ENCODE results near the gene SEC61B. TPM values are rescaled to one million over a fixed set of nuclear protein-coding genes. Genes with fewer than 3 reads are reported as not detected.

Gene SEC61B
- 100 to 1,000 TPM; 122 to 124 TPM for total RNA-seq

DNA sequence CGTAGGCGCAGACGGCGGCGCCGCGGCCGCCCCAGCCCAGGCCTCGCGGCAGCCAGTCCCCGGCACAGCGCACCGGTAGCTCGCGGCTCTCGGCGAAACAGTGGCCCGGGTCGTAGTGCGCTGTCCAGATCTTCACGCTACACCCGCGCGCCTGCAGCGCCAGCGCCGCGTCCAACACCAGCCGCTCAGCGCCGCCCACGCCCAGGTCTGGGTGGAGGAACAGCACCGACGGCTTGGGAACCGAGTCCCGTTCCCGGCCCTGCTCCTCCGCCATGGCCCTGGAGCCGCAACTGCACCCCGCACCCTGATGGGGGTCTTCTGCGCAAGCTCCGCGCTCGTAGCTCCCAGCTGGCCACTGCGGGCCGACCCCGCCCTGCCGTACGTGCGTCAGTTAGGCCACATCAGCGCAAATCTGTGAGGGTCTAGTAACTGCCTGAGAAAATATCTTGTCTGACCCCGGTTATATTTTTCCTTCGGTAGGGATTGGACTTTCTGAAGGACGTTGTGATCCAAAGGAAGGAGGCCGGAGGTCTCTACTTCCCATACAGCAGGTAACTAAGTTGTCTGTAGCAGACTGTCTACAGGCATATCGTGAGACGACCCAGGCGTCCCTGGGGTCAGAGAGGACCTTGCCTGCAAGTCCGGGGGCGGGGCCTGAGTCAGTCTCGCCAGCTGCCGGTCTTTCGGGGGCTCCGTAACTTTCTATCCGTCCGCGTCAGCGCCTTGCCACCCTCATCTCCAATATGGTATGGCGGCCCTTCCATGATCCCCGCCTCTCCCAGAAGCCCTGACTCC, at the start of gene SEC61B, which contains the start of gene ALG2:
SEC61B (plus strand) TSS at position 662 of the 795 bp plus-strand sequence; CDS start at position 744, 82 bp downstream.
ALG2 (minus strand) TSS at position 322 of the 795 bp plus-strand sequence; CDS start at position 274, 48 bp downstream.
- ChIA-PET CTCF (interaction anchor here (0.6 to 3.9 kb wide), 12 partner anchors 10 to 603 kb away, joined by 3 to 54 read pairs (median 3); no protein-coding TSS in a partner anchor), POLR2A (interaction anchor here (0.6 to 2.6 kb wide), 11 partner anchors 10 to 1594 kb away, joined by 3 to 16 read pairs (median 4); no protein-coding TSS in a partner anchor)
- peaks cover 57% of the 10 kb centered on the region for H3K4me1 Mint-ChIP-seq (ENCODE audit: low read depth)
- peak within 1 kb of the TSS; percentile 97 for H3K4me3 Mint-ChIP-seq
- H3K9me3 Mint-ChIP-seq (ENCODE audit: insufficient read depth): no peaks in the 10 kb centered on the region
- peaks cover 49% of the 10 kb centered on the region for H3K36me3 Mint-ChIP-seq (ENCODE audit: low read depth)
- DNase-seq (peak; percentile 97), ATAC-seq (peak; percentile 91)
- H3K27ac Mint-ChIP-seq: peak within 1 kb of the TSS; percentile 99
- no peaks in the 10 kb centered on the region for H3K27me3 Mint-ChIP-seq (ENCODE audit: low read depth)

DNA sequence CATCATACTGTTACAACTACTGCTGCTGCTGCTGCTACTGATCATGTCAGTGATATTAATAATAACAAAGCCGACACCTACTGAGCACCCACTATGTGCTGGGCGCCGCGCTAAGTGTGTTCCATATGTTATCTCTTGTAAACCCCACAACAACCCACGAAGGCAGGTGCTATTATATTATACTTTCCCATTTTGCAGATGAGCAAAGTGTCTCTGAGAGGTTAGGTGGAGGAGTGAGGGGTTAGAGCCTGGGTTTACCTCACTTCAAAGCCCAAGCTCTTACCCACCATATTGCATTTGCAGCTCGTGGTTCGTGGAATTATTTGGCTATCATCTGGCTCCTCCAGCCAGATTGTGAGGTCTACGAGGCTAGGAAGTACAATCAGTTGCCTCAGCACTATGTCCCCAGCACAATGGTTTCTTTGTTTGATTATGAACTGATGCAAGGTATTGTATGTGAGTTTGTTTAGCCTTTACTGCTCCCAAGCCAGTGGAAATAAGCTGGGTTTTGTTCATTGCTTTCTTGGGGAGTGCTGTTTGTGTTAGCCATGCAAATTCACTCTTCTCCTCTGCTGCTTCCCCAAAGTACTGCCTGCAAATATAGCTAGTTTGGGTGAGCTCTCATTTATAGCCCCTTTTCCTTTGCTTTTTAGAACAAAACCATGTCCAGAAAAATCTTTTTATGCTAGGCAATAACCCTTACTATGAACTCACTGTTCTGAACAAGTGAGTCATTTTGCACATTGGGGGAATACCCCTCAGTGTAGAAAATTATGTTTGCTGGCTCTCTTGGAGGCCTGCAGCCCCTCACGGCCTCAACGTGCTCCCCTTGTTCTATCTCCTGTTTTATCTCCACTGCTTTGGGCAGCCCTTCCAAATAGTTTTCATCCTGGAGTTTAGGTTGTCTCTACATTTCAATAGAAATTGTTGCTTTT, 48.2 kb upstream of the SEC61B start:
- DNase-seq: peak; percentile 16
- ATAC-seq: no peak
- ChIA-PET CTCF (interaction anchor here (1.0 to 3.2 kb wide), 5 partner anchors 9 to 58 kb away, joined by 3 to 28 read pairs (median 10); no protein-coding TSS in a partner anchor), POLR2A (no interaction called here)
- Mint-ChIP-seq H3K27ac (no peak overlapping the region), H3K9me3 (ENCODE audit: insufficient read depth) (no peaks in the 10 kb centered on the region), H3K27me3 (ENCODE audit: low read depth) (no peaks in the 10 kb centered on the region), H3K36me3 (ENCODE audit: low read depth) (no peaks in the 10 kb centered on the region), H3K4me1 (ENCODE audit: low read depth) (peaks cover 8% of the 10 kb centered on the region), H3K4me3 (no peak overlapping the region)

GRCh38 chr9:99176527-99177013, 45.5 kb upstream of the SEC61B start:
- CTCF ChIA-PET: interaction anchor here (1.7 to 2.4 kb wide), 3 partner anchors 8 to 1148 kb away, joined by 4 to 11 read pairs (median 4); no protein-coding TSS in a partner anchor
- Mint-ChIP-seq H3K4me1 (ENCODE audit: low read depth) (peaks cover 36% of the 10 kb centered on the region), H3K4me3 (no peak overlapping the region), H3K9me3 (ENCODE audit: insufficient read depth) (no peaks in the 10 kb centered on the region), H3K27me3 (ENCODE audit: low read depth) (no peaks in the 10 kb centered on the region), H3K36me3 (ENCODE audit: low read depth) (no peaks in the 10 kb centered on the region), H3K27ac (no peak overlapping the region)
- POLR2A ChIA-PET: no interaction called here
- DNase-seq: no peak
- no peak for ATAC-seq

DNA sequence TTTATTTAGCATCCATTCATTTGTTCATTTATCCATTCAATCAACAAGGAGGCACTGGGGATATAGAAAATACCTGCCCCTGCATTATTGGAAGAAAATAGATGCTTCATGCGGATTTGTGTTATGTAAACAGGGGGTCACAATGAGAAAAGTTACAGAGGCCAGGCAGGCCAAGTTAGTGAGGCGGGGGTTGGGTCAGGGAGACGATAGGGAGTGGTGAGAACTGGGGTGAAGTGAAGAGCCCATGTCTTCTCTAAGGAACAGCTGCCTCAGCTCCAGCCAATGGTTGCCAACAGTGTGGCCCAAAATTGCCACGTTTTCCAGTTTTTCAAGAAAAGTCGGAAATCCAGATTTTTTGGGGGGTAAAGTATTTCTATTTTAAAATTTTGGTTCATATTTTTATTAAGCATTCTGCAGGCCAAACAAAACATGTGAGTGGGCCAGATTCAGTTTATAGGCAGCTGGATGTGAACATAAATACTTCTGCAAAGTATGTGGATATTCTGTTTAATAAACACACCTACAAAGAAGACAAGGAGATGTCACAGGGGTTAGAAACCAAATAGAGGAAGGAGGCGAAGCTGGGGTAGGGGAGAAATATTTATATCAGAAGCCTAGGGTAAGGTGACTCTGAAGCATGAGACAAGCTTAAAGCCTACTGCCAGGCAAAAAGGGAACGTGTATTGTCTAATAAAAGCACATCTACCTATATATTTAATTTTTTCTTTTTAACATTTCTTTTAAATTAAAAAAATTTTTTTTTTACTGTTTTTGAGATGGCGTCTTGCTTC, 44.3 kb upstream of the SEC61B start:
- Mint-ChIP-seq H3K4me3 (no peak overlapping the region), H3K4me1 (ENCODE audit: low read depth) (peaks cover 48% of the 10 kb centered on the region), H3K27ac (no peak overlapping the region), H3K9me3 (ENCODE audit: insufficient read depth) (no peaks in the 10 kb centered on the region), H3K36me3 (ENCODE audit: low read depth) (no peaks in the 10 kb centered on the region), H3K27me3 (ENCODE audit: low read depth) (no peaks in the 10 kb centered on the region)
- ChIA-PET POLR2A (interaction anchor here (0.6 to 1.0 kb wide), 2 partner anchors 10 to 643 kb away, joined by 3 read pairs; no protein-coding TSS in a partner anchor), CTCF (interaction anchor here (0.9 to 2.5 kb wide), 7 partner anchors 10 to 1147 kb away, joined by 3 to 11 read pairs (median 4); no protein-coding TSS in a partner anchor)
- ATAC-seq: no peak
- peak; percentile 14 for DNase-seq

DNA sequence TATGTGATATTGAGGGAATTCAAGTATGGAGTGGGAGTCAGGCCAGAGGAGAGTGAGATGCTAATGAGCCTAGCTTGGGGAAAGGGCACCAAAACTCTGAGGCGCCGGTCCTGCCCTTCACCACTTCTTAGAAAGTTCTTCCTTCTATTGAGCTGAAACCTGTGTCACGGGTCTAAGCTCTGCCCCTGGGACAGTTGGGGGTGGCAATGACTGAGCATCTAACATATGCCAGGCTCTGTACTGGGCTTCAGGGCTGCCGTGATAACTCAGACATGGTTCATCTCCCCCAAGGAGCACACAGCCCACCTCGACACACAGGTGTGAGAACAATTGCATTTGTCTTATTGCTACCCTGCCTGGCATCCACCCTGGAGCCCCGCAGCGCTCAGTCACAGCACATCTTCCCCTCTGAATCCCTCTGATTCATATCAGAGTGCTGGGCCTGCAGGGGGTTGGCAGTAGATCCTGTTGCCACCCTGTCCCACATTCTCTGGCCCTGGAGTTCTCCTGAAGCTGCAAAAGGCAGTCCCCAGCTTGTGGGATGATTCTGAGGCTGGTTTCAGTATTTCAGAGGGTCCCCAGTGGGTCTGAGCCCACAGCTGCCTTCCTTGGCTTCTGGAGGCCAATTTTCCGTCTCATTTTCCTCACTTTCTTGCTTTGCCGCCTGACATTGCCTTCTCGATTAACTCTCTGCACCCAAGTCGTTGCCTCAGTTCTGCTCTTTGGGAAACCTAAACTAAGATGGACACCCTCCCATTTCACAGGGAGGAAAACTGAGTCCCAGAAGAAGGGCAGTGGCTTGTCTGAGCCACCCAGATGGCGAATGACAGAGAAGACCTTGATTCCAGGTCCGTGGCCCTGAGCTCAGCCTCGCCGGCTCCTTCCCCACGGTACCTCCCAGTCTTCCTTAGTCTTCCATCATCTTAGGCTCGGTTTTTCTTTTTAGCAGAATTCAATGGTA, 42.9 kb upstream of the SEC61B start:
- no peaks in the 10 kb centered on the region for H3K36me3 Mint-ChIP-seq (ENCODE audit: low read depth)
- DNase-seq (peak; percentile 23), ATAC-seq (no peak)
- H3K9me3 Mint-ChIP-seq (ENCODE audit: insufficient read depth): no peaks in the 10 kb centered on the region
- POLR2A ChIA-PET: interaction anchor here (0.6 to 0.8 kb wide), 2 partner anchors 9 to 43 kb away, joined by 3 read pairs; partner anchors contain the start of genes ALG2 and SEC61B
- H3K27me3 Mint-ChIP-seq (ENCODE audit: low read depth): no peaks in the 10 kb centered on the region
- no peak overlapping the region for H3K4me3 Mint-ChIP-seq
- CTCF ChIA-PET: interaction anchor here (0.6 to 2.5 kb wide), 4 partner anchors 11 to 246 kb away, joined by 3 to 11 read pairs (median 4); no protein-coding TSS in a partner anchor
- H3K27ac Mint-ChIP-seq: no peak overlapping the region
- H3K4me1 Mint-ChIP-seq (ENCODE audit: low read depth): peaks cover 59% of the 10 kb centered on the region

GRCh38 chr9:99180199-99180598, 41.9 kb upstream of the SEC61B start:
- H3K9me3 Mint-ChIP-seq (ENCODE audit: insufficient read depth): no peaks in the 10 kb centered on the region
- ChIA-PET CTCF (interaction anchor here (0.6 to 9.2 kb wide), 2 partner anchors 16 to 167 kb away, joined by 4 to 115 read pairs; no protein-coding TSS in a partner anchor), POLR2A (interaction anchor here (0.6 to 2.9 kb wide), 4 partner anchors 13 to 329 kb away, joined by 3 to 7 read pairs (median 6); partner anchors contain the start of genes ALG2 and SEC61B)
- DNase-seq (no peak), ATAC-seq (peak; percentile 38)
- H3K4me1 Mint-ChIP-seq (ENCODE audit: low read depth): peaks cover 65% of the 10 kb centered on the region
- H3K36me3 Mint-ChIP-seq (ENCODE audit: low read depth): no peaks in the 10 kb centered on the region
- H3K4me3 Mint-ChIP-seq: no peak overlapping the region
- H3K27ac Mint-ChIP-seq: peak overlapping the region; percentile 13
- H3K27me3 Mint-ChIP-seq (ENCODE audit: low read depth): no peaks in the 10 kb centered on the region

DNA sequence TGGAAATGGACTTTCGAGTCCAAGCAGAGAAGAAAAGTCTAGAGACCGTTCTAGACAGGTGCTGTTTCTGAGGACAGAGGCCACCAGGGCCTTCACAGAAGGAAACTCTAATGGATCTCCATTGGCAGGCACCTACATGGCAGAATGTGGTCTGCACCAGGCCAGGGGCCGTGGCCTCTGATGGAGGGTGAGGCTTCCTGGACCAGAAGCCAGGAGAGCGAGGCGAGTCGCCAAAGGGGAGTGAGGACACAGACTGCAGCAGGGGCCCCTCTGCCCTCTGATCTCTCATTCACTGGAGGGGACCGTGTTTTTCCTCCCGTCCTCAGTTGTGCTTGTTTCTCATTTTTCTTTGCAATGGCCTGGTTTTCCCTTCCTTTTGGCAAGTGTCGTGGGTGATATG, 41.4 kb upstream of the SEC61B start:
- H3K36me3 Mint-ChIP-seq (ENCODE audit: low read depth): no peaks in the 10 kb centered on the region
- no peaks in the 10 kb centered on the region for H3K27me3 Mint-ChIP-seq (ENCODE audit: low read depth)
- peaks cover 65% of the 10 kb centered on the region for H3K4me1 Mint-ChIP-seq (ENCODE audit: low read depth)
- H3K9me3 Mint-ChIP-seq (ENCODE audit: insufficient read depth): no peaks in the 10 kb centered on the region
- ChIA-PET CTCF (interaction anchor here (0.6 to 9.2 kb wide), 2 partner anchors 17 to 167 kb away, joined by 4 to 115 read pairs; no protein-coding TSS in a partner anchor), POLR2A (interaction anchor here (0.6 to 2.9 kb wide), 4 partner anchors 13 to 330 kb away, joined by 3 to 7 read pairs (median 6); partner anchors contain the start of genes ALG2 and SEC61B)
- no peak overlapping the region for H3K4me3 Mint-ChIP-seq
- DNase-seq (no peak), ATAC-seq (no peak)
- H3K27ac Mint-ChIP-seq: peak overlapping the region; percentile 13

DNA sequence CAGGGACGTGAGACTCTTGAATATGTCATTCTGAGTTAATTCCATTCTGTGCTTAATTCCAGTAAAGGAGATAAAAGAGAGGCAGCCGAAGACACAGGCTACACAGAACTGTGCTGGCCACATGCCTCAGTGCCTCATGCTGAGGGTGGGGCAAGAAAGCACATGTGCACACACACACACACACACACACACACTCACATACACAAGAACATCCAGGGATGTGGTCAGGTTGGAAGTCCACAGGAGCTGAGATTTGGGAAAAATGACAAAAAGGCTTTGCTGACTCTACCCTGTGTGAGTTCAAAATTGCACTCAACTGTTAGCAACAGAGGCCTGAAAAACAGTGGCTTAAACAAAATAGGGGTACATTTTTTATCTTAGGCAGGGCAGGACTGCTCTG, 40.9 kb upstream of the SEC61B start:
- DNase-seq (no peak), ATAC-seq (no peak)
- CTCF ChIA-PET: interaction anchor here (1.5 to 9.2 kb wide), 6 partner anchors 9 to 85 kb away, joined by 5 to 115 read pairs (median 12); partner anchors contain the start of genes ALG2 and SEC61B
- H3K27ac Mint-ChIP-seq: peak overlapping the region; percentile 66
- POLR2A ChIA-PET: interaction anchor here (0.5 to 2.9 kb wide), 4 partner anchors 14 to 641 kb away, joined by 3 to 7 read pairs (median 6); partner anchors contain the start of genes ALG2 and SEC61B
- no peak overlapping the region for H3K4me3 Mint-ChIP-seq
- no peaks in the 10 kb centered on the region for H3K27me3 Mint-ChIP-seq (ENCODE audit: low read depth)
- peaks cover 65% of the 10 kb centered on the region for H3K4me1 Mint-ChIP-seq (ENCODE audit: low read depth)
- no peaks in the 10 kb centered on the region for H3K9me3 Mint-ChIP-seq (ENCODE audit: insufficient read depth)
- no peaks in the 10 kb centered on the region for H3K36me3 Mint-ChIP-seq (ENCODE audit: low read depth)

DNA sequence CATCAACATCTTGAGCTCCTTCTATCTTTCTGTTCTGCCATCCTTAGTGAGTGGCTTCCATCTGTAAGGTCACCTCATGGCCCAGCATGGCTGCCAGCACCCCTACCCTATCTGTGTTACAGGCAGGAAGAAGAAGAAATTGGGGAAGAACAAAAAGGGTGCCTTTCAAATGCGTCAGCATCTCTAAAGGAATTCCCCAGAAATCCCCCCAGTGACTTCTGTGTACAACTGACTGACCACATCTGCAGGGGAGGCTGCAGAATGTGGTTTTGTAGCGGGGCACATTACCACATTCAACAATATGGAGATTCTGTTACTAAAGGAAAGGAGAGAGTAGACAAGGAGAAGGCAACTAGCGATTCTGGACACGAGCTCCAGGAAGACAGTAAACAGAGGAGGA, 40.5 kb upstream of the SEC61B start:
- Mint-ChIP-seq H3K4me1 (ENCODE audit: low read depth) (peaks cover 69% of the 10 kb centered on the region), H3K27ac (peak overlapping the region; percentile 66), H3K9me3 (ENCODE audit: insufficient read depth) (no peaks in the 10 kb centered on the region), H3K27me3 (ENCODE audit: low read depth) (no peaks in the 10 kb centered on the region), H3K36me3 (ENCODE audit: low read depth) (no peaks in the 10 kb centered on the region), H3K4me3 (no peak overlapping the region)
- POLR2A ChIA-PET: interaction anchor here (0.5 to 2.9 kb wide), 4 partner anchors 14 to 640 kb away, joined by 3 to 7 read pairs (median 6); partner anchors contain the start of genes ALG2 and SEC61B
- CTCF ChIA-PET: interaction anchor here (1.3 to 9.2 kb wide), 9 partner anchors 9 to 643 kb away, joined by 3 to 115 read pairs (median 10); partner anchors contain the start of genes ALG2 and SEC61B
- peak; percentile 28 for ATAC-seq
- DNase-seq: peak; percentile 46
